Suppressor macrophage (primary cell): ENCODE results near the gene C1QTNF9.
"Not testable (repeated sequence)": the region's sequence is repeated elsewhere in the genome, so short reads cannot be mapped to it uniquely, and the experiment has no call there.

Experiments
- DNase-seq, 4 experiments: peaks; one replicate each; pipeline ENCODE4 v3.0.0-alpha.2; 2020 to 2022

Gene C1QTNF9

GRCh38 chr13:24365191-24365590 is 55.8 kb downstream of the C1QTNF9 start:
- no peak for DNase-seq

DNA sequence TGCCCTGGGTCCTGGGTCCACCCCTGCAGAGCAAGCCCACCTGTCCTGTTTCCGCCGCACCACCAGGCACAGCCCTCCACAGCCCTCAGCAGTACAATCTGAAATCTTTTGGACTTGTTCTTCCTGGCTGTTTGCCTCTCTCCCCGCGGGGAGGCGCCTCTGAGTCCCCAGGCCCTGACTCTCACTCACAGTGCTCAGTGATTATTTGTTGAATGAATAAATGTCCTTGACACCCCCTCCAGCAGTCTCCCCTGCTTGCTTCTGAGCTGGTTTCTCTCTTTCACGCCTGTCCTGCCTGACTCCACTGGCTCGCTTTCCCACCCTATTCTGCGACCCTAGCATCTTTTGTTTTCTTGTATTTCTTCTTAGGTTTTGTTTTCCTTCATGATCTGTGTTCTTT is 56.9 kb downstream of the C1QTNF9 start:
- DNase-seq, result not testable (repeated sequence)

DNA sequence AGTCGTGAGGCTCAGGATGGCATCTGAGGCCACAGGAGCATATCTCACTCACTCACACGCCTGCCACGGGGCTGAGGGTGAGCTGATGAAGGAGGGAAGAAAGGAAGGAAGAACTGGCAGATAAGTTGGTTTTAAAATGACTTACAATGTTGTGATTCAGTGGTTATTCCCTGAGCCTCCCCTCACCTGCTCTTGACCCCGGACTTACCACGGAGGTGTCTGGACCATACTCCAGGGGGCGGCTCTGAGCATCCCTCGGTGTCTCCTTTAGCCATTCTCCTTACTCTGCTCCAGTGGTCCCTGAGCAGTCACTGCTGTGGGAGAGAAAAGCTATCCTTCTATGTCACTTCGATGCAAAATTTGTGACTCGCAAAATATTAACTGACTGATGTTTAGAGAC is 61.9 kb downstream of the C1QTNF9 start:
- not testable (repeated sequence) for DNase-seq
